HCT116 (cell line): ENCODE results near the gene CLDN34. TPM values are rescaled to one million over a fixed set of nuclear protein-coding genes. Genes with fewer than 3 reads are reported as not detected.

Experiments
- ATAC-seq: fragments of 200-7000 bp; cut with Tn5 transposase; 2 replicates; pipeline ENCODE4 v1.9.1; 2020; ENCODE audit warnings: mild to moderate bottlenecking, moderate library complexity
- BruUV-seq: library from RNA; stranded (reverse); fragments of 400-500 nt; replicated peaks from 2 replicates; lab custom pipeline; 2021; lab: Mats Ljungman, UMichigan
- CTCF ChIA-PET: fragments of 300-600 bp; sonication (Branson Sonifier 250); formaldehyde crosslinking; loops from one replicate; lab custom pipeline; 2021; ENCODE audit warnings: antibody characterized with exemption; lab: Charles Lee
- POLR2A ChIA-PET: fragments of 300-600, 350-600 bp; sonication (Branson Sonifier 250); formaldehyde crosslinking; loops from one replicate; lab custom pipeline; 2021; ENCODE audit warnings: antibody characterized with exemption; lab: Charles Lee
- RAD21 ChIA-PET, 2 experiments: fragments of 300-600 bp; sonication (Branson Sonifier 250); formaldehyde crosslinking; loops; one replicate each; lab custom pipeline; 2023; ENCODE audit warnings: low total read pairs in 2 of 2; ENCODE audit not compliant: uncharacterized antibody in 2 of 2, unreplicated experiment in 2 of 2, low non-redundant PET in 1 of 2; lab: Charles Lee
- DNase-seq: peaks from one replicate; pipeline ENCODE4 v3.0.0-alpha.2; 2010; ENCODE audit warnings: low read depth, low spot score
- H2AFZ ChIP-seq: fragments of 200-600 bp; shearing (Covaris generic), sonication (generic); 2 replicates; pipeline ENCODE4 v1.6.1; 2017; ENCODE audit warnings: low read depth, mixed run types, mixed read lengths, antibody characterized with exemption, low read length; ENCODE audit not compliant: poor library complexity, severe bottlenecking
- H3K27ac ChIP-seq: 2 replicates; pipeline ENCODE4 v1.5.1; 2012; ENCODE audit warnings: low read depth, low read length
- H3K27me3 ChIP-seq: fragments of 200-600 bp; sonication (generic); 2 replicates; pipeline ENCODE4 v1.6.1; 2016; ENCODE audit warnings: mixed run types, low read length, mixed read lengths; ENCODE audit not compliant: insufficient read depth
- H3K36me3 ChIP-seq, 2 experiments: fragments of 200-500 bp in 1 of 2; fragments of 200-600 bp in 1 of 2; sonication (Bioruptor generic) in 1 of 2; sonication (generic) in 1 of 2; 2 replicates each; pipeline versions ENCODE4 v1.5.1 to v1.6.1; 2014 to 2016; ENCODE audit warnings: low read length in 2 of 2, inconsistent platforms in 1 of 2, mixed read lengths in 1 of 2, mixed run types in 1 of 2; ENCODE audit not compliant: insufficient read depth in 2 of 2, control insufficient read depth in 1 of 2
- H3K4me1 ChIP-seq, 2 experiments: fragments of 200-600 bp in 1 of 2; sonication (generic) in 1 of 2; 2 replicates each; pipeline versions ENCODE4 v1.5.1 to v1.6.1; 2012 to 2017; ENCODE audit warnings: low read length in 2 of 2, inconsistent platforms in 1 of 2, mild to moderate bottlenecking in 1 of 2, mixed read lengths in 1 of 2, mixed run types in 1 of 2, moderate library complexity in 1 of 2; ENCODE audit not compliant: insufficient read depth in 2 of 2, control insufficient read depth in 1 of 2
- H3K4me2 ChIP-seq: fragments of 200-600 bp; sonication (generic); 2 replicates; pipeline ENCODE4 v1.6.1; 2017; ENCODE audit warnings: mixed run types, low read length, mixed read lengths
- H3K4me3 ChIP-seq, 2 experiments: fragments of 200-600 bp in 1 of 2; sonication (generic) in 1 of 2; replicated peaks in 1 of 2; 2 replicates each; pipeline ENCODE4 v1.5.1; 2011 to 2016; ENCODE audit warnings: low read length in 2 of 2, control low read depth in 1 of 2, low read depth in 1 of 2, mild to moderate bottlenecking in 1 of 2, mixed read lengths in 1 of 2, mixed run types in 1 of 2
- H3K79me2 ChIP-seq: fragments of 200-600 bp; sonication (generic); 2 replicates; pipeline ENCODE4 v1.6.1; 2017; ENCODE audit warnings: mild to moderate bottlenecking, mixed run types, low read length, moderate library complexity, mixed read lengths; ENCODE audit not compliant: insufficient read depth
- H3K9ac ChIP-seq: fragments of 200-600 bp; sonication (generic); 2 replicates; pipeline ENCODE4 v1.6.1; 2016; ENCODE audit warnings: low read length, mixed read lengths
- H3K9me2 ChIP-seq: fragments of 200-600 bp; sonication (generic), shearing (Covaris generic); 2 replicates; pipeline ENCODE4 v1.6.1; 2017; ENCODE audit warnings: mixed run types, mild to moderate bottlenecking, moderate library complexity; ENCODE audit not compliant: insufficient read depth
- H3K9me3 ChIP-seq, 2 experiments: fragments of 200-500 bp in 1 of 2; fragments of 200-600 bp in 1 of 2; sonication (Bioruptor generic) in 1 of 2; sonication (generic) in 1 of 2; 2 replicates each; pipeline ENCODE4 v1.6.1; 2014 to 2017; ENCODE audit warnings: low read length in 2 of 2, mixed read lengths in 2 of 2, inconsistent platforms in 1 of 2, low read depth in 1 of 2, mild to moderate bottlenecking in 1 of 2, mixed run types in 1 of 2, moderate library complexity in 1 of 2; ENCODE audit not compliant: control insufficient read depth in 1 of 2, insufficient read depth in 1 of 2
- H4K20me1 ChIP-seq: fragments of 200-600 bp; sonication (generic), shearing (Covaris generic); 2 replicates; pipeline ENCODE4 v1.6.1; 2017; ENCODE audit warnings: mixed run types, mild to moderate bottlenecking, moderate library complexity; ENCODE audit not compliant: insufficient read depth
- CTCF ChIP-seq, 3 experiments: fragments of 200-600 bp in 1 of 3; sonication (generic) in 1 of 3; IDR thresholded peaks in 2 of 3; conservative IDR thresholded peaks in 1 of 3; 2 replicates each; pipeline ENCODE4 v1.5.1; 2012 to 2017; ENCODE audit warnings: low read depth in 2 of 3, low read length in 2 of 3, antibody characterized with exemption in 1 of 3, borderline replicate concordance in 1 of 3, control low read depth in 1 of 3, mild to moderate bottlenecking in 1 of 3, mixed read lengths in 1 of 3, mixed run types in 1 of 3, moderate library complexity in 1 of 3; ENCODE audit not compliant: insufficient read depth in 1 of 3
- EGR1 ChIP-seq: IDR thresholded peaks from 2 replicates; pipeline ENCODE4 v1.6.1; 2012; ENCODE audit warnings: low read depth
- ELF1 ChIP-seq: IDR thresholded peaks from 2 replicates; pipeline ENCODE4 v1.6.1; 2012; ENCODE audit warnings: low read depth, borderline replicate concordance
- POLR2A ChIP-seq: IDR thresholded peaks from 2 replicates; pipeline ENCODE4 v1.7.0; 2011; ENCODE audit warnings: borderline replicate concordance; ENCODE audit not compliant: insufficient read depth, insufficient read length; ENCODE audit errors: extremely low read depth
- POLR2AphosphoS5 ChIP-seq: IDR thresholded peaks from 2 replicates; pipeline ENCODE4 v1.6.1; 2011; ENCODE audit warnings: mild to moderate bottlenecking, low read depth, low read length, moderate library complexity
- SIN3A ChIP-seq: IDR thresholded peaks from 2 replicates; pipeline ENCODE4 v1.6.1; 2012; ENCODE audit warnings: low read depth
- TCF7L2 ChIP-seq: IDR thresholded peaks from 2 replicates; pipeline ENCODE4 v1.7.0; 2011; ENCODE audit warnings: borderline replicate concordance, inconsistent platforms; ENCODE audit not compliant: insufficient read depth, insufficient read length; ENCODE audit errors: extremely low read depth
- ZBTB33 ChIP-seq: IDR thresholded peaks from 2 replicates; pipeline ENCODE4 v1.6.1; 2011; ENCODE audit warnings: mild to moderate bottlenecking, low read length, moderate library complexity; ENCODE audit not compliant: insufficient replicate concordance; ENCODE audit errors: extremely low read depth
- ZNF274 ChIP-seq: fragments of 200-500 bp; sonication (Bioruptor generic); IDR thresholded peaks from 2 replicates; pipeline ENCODE4 v1.6.1; 2014; ENCODE audit warnings: mild to moderate bottlenecking, low read depth, low read length, inconsistent platforms
- intact Hi-C: fragments of 100-400 bp; cut with micrococcal nuclease; formaldehyde crosslinking; loops from 2 replicates; pipeline ENCODE4 v1.10.0; 2022
- total RNA-seq: library from RNA; stranded (reverse); gene quantifications from one replicate; pipeline ENCODE4 v1.2.1, GENCODE V29; 2021; ENCODE audit not compliant: unreplicated experiment

Gene CLDN34
- total RNA-seq, 1 experiment from 2014 or later, result not detected

- RAD21 ChIA-PET, result no interaction called here
- no peak overlapping the region for H3K27ac ChIP-seq
- no peaks in the 10 kb centered on the region for H3K4me1 ChIP-seq
- no peaks in the 10 kb centered on the region for H3K36me3 ChIP-seq
- no TSS peak for BruUV-seq
- no peaks in the 10 kb centered on the region for H3K9me3 ChIP-seq
- H3K4me3 ChIP-seq, result no peak overlapping the region
- ATAC-seq (no peak), DNase-seq (no peak)
- H3K9ac ChIP-seq, result no peak overlapping the region
- H3K79me2 ChIP-seq, result no peaks in the 10 kb centered on the region
- H2AFZ ChIP-seq, result no peak overlapping the region
- no peaks in the 10 kb centered on the region for H4K20me1 ChIP-seq
- intact Hi-C loops, result loop anchor here (10.0 kb wide), 1 partner anchor 112 kb away; no protein-coding TSS in a partner anchor
- TF ChIP-seq SIN3A, result no peak
- CTCF ChIA-PET, result no interaction called here
- H3K27me3 ChIP-seq, result no peaks in the 10 kb centered on the region
- no peak overlapping the region for H3K4me2 ChIP-seq
- H3K9me2 ChIP-seq, result no peaks in the 10 kb centered on the region
- POLR2A ChIA-PET, result no interaction called here
These were observed 29.9 kb downstream of the CLDN34 start for GRCh38 chrX:9997041-9997440.

- no peaks in the 10 kb centered on the region for H3K79me2 ChIP-seq
- no peaks in the 10 kb centered on the region for H4K20me1 ChIP-seq
- no peak overlapping the region for H3K27ac ChIP-seq
- no peaks in the 10 kb centered on the region for H3K9me3 ChIP-seq
- no TSS peak for BruUV-seq
- no peak overlapping the region for H3K9ac ChIP-seq
- TF ChIP-seq EGR1, result no peak
- TF ChIP-seq ZBTB33, result no peak
- no peak for TF ChIP-seq POLR2AphosphoS5
- TF ChIP-seq ELF1, result no peak
- TF ChIP-seq CTCF (IDR thresholded peaks at IDR 0.05 in 2 of 3, conservative IDR thresholded peaks at IDR 0.05 in 1 of 3; ENCODE audit: borderline replicate concordance in 1 of 3, insufficient read depth in 1 of 3, low read depth in 2 of 3, low read length in 2 of 3), result no peak
- no peak for TF ChIP-seq ZNF274
- no peak for TF ChIP-seq POLR2A
- TF ChIP-seq TCF7L2, result no peak
- no peak overlapping the region for H3K4me2 ChIP-seq
- H3K36me3 ChIP-seq, result no peaks in the 10 kb centered on the region
- ChIA-PET POLR2A (no interaction called here), RAD21 (no interaction called here), CTCF (no interaction called here)
- no peaks in the 10 kb centered on the region for H3K27me3 ChIP-seq
- no peaks in the 10 kb centered on the region for H3K4me1 ChIP-seq
- intact Hi-C loops, result loop anchor here (10.0 kb wide), 1 partner anchor 113 kb away; no protein-coding TSS in a partner anchor
- no peaks in the 10 kb centered on the region for H3K9me2 ChIP-seq
- no peak for ATAC-seq
- DNase-seq, result no peak
- no peak overlapping the region for H3K4me3 ChIP-seq
- no peak overlapping the region for H2AFZ ChIP-seq
These were observed 30.4 kb downstream of the CLDN34 start for GRCh38 chrX:9997524-9997923.
